HEK293 (cell line): Measurements from ENCODE around the gene TRAF2.

Experiments
- CTCF ChIP-seq: fragments of 450-650 bp; formaldehyde crosslinking; IDR thresholded peaks from 2 replicates; pipeline ENCODE4 v1.5.1; 2016; ENCODE audit warnings: missing biosample characterization, missing genetic modification characterization
- GLIS1 ChIP-seq: fragments of 450-650 bp; formaldehyde crosslinking; IDR thresholded peaks from 2 replicates; pipeline ENCODE4 v1.5.1; 2016; ENCODE audit warnings: missing biosample characterization, missing genetic modification characterization
- MEIS1 ChIP-seq: sonication (generic); formaldehyde crosslinking; IDR thresholded peaks from 2 replicates; pipeline ENCODE4 v1.8.1; 2022; ENCODE audit warnings: missing genetic modification reagents, mild to moderate bottlenecking, borderline replicate concordance
- PATZ1 ChIP-seq: fragments of 450-650 bp; formaldehyde crosslinking; IDR thresholded peaks from 2 replicates; pipeline ENCODE4 v1.5.1; 2016; ENCODE audit warnings: missing biosample characterization, missing genetic modification characterization
- PRDM4 ChIP-seq: fragments of 450-650 bp; formaldehyde crosslinking; IDR thresholded peaks from 2 replicates; pipeline ENCODE4 v1.5.1; 2017; ENCODE audit warnings: missing biosample characterization, missing genetic modification characterization
- SALL2 ChIP-seq: fragments of 450-650 bp; formaldehyde crosslinking; IDR thresholded peaks from 2 replicates; pipeline ENCODE4 v1.5.0; 2017; ENCODE audit warnings: missing biosample characterization, mild to moderate bottlenecking, missing genetic modification characterization, borderline replicate concordance
- SP7 ChIP-seq: fragments of 450-650 bp; formaldehyde crosslinking; IDR thresholded peaks from 2 replicates; pipeline ENCODE4 v1.5.1; 2016; ENCODE audit warnings: missing biosample characterization, missing genetic modification characterization
- YY2 ChIP-seq: fragments of 450-650 bp; formaldehyde crosslinking; IDR thresholded peaks from 2 replicates; pipeline ENCODE4 v1.5.1; 2016; ENCODE audit warnings: missing biosample characterization, missing genetic modification characterization
- ZBTB8A ChIP-seq: fragments of 450-650 bp; formaldehyde crosslinking; IDR thresholded peaks from 2 replicates; pipeline ENCODE4 v1.5.1; 2016; ENCODE audit warnings: missing biosample characterization, missing genetic modification characterization
- ZFP3 ChIP-seq: fragments of 450-650 bp; formaldehyde crosslinking; IDR thresholded peaks from 2 replicates; pipeline ENCODE4 v1.5.1; 2016; ENCODE audit warnings: low read depth, missing biosample characterization, missing genetic modification characterization
- ZNF121 ChIP-seq: fragments of 450-650 bp; formaldehyde crosslinking; IDR thresholded peaks from 2 replicates; pipeline ENCODE4 v1.5.1; 2016; ENCODE audit warnings: missing biosample characterization, missing genetic modification characterization
- ZNF133 ChIP-seq: fragments of 450-650 bp; formaldehyde crosslinking; IDR thresholded peaks from 2 replicates; pipeline ENCODE4 v1.5.1; 2016; ENCODE audit warnings: missing biosample characterization, missing genetic modification characterization
- ZNF138 ChIP-seq: fragments of 450-650 bp; formaldehyde crosslinking; IDR thresholded peaks from 2 replicates; pipeline ENCODE4 v1.5.1; 2016; ENCODE audit warnings: missing biosample characterization, missing genetic modification characterization, borderline replicate concordance
- ZNF174 ChIP-seq: fragments of 450-650 bp; formaldehyde crosslinking; IDR thresholded peaks from 2 replicates; pipeline ENCODE4 v1.5.0; 2017; ENCODE audit warnings: missing biosample characterization, mild to moderate bottlenecking, missing genetic modification characterization
- ZNF302 ChIP-seq: fragments of 450-650 bp; formaldehyde crosslinking; IDR thresholded peaks from 2 replicates; pipeline ENCODE4 v1.5.1; 2016; ENCODE audit warnings: missing biosample characterization, missing genetic modification characterization, low read depth
- ZNF335 ChIP-seq: fragments of 450-650 bp; formaldehyde crosslinking; conservative IDR thresholded peaks from 2 replicates; pipeline ENCODE4 v1.5.1; 2016; ENCODE audit warnings: missing biosample characterization, missing genetic modification characterization
- ZNF366 ChIP-seq: fragments of 450-650 bp; formaldehyde crosslinking; conservative IDR thresholded peaks from 2 replicates; pipeline ENCODE4 v1.5.1; 2016; ENCODE audit warnings: missing biosample characterization, missing genetic modification characterization
- ZNF37A ChIP-seq: fragments of 450-650 bp; IDR thresholded peaks from 2 replicates; pipeline ENCODE4 v1.5.1; 2018; ENCODE audit warnings: missing biosample characterization, missing genetic modification characterization
- ZNF426 ChIP-seq: fragments of 450-650 bp; formaldehyde crosslinking; IDR thresholded peaks from 2 replicates; pipeline ENCODE4 v1.5.1; 2017; ENCODE audit warnings: missing biosample characterization, missing genetic modification characterization, mild to moderate bottlenecking, inconsistent platforms, moderate library complexity
- ZNF513 ChIP-seq: fragments of 450-650 bp; IDR thresholded peaks from 2 replicates; pipeline ENCODE4 v1.5.1; 2018; ENCODE audit warnings: missing biosample characterization, missing genetic modification characterization
- ZNF514 ChIP-seq: fragments of 450-650 bp; formaldehyde crosslinking; IDR thresholded peaks from 2 replicates; pipeline ENCODE4 v1.5.1; 2016; ENCODE audit warnings: missing biosample characterization, missing genetic modification characterization
- ZNF530 ChIP-seq: fragments of 450-650 bp; formaldehyde crosslinking; IDR thresholded peaks from 2 replicates; pipeline ENCODE4 v1.5.1; 2016; ENCODE audit warnings: low read depth, missing biosample characterization, missing genetic modification characterization
- ZNF549 ChIP-seq: fragments of 450-650 bp; IDR thresholded peaks from 2 replicates; pipeline ENCODE4 v1.5.1; 2018; ENCODE audit warnings: missing biosample characterization, missing genetic modification characterization, mild to moderate bottlenecking, inconsistent platforms, moderate library complexity
- ZNF654 ChIP-seq: fragments of 450-650 bp; formaldehyde crosslinking; IDR thresholded peaks from 2 replicates; pipeline ENCODE4 v1.5.1; 2016; ENCODE audit warnings: low read depth, missing biosample characterization, missing genetic modification characterization
- ZNF660 ChIP-seq: fragments of 450-650 bp; IDR thresholded peaks from 2 replicates; pipeline ENCODE4 v1.5.1; 2018; ENCODE audit warnings: missing biosample characterization, mild to moderate bottlenecking, missing genetic modification characterization
- ZNF670 ChIP-seq: fragments of 450-650 bp; formaldehyde crosslinking; IDR thresholded peaks from 2 replicates; pipeline ENCODE4 v1.5.1; 2016; ENCODE audit warnings: missing biosample characterization, missing genetic modification characterization, low read depth
- ZNF701 ChIP-seq: fragments of 450-650 bp; formaldehyde crosslinking; IDR thresholded peaks from 2 replicates; pipeline ENCODE4 v1.5.1; 2016; ENCODE audit warnings: missing biosample characterization, missing genetic modification characterization
- ZNF747 ChIP-seq: fragments of 450-650 bp; formaldehyde crosslinking; IDR thresholded peaks from 2 replicates; pipeline ENCODE4 v1.5.1; 2016; ENCODE audit warnings: missing biosample characterization, missing genetic modification characterization
- ZNF76 ChIP-seq: fragments of 450-650 bp; formaldehyde crosslinking; IDR thresholded peaks from 2 replicates; pipeline ENCODE4; 2016; ENCODE audit warnings: low read depth, missing biosample characterization, missing genetic modification characterization, borderline replicate concordance
- ZNF777 ChIP-seq: fragments of 450-650 bp; formaldehyde crosslinking; IDR thresholded peaks from 2 replicates; pipeline ENCODE4 v1.5.1; 2017; ENCODE audit warnings: missing biosample characterization, missing genetic modification characterization, borderline replicate concordance
- ZSCAN16 ChIP-seq: fragments of 450-650 bp; formaldehyde crosslinking; IDR thresholded peaks from 2 replicates; pipeline ENCODE4 v1.5.1; 2016; ENCODE audit warnings: missing biosample characterization, missing genetic modification characterization
- TF ChIP-seq, protein P1 (sequence below): fragments of 450-650 bp; formaldehyde crosslinking; IDR thresholded peaks from 2 replicates; pipeline ENCODE4 v1.5.1; 2016; ENCODE audit warnings: missing biosample characterization, missing genetic modification characterization

TRAF2 gene

DNA sequence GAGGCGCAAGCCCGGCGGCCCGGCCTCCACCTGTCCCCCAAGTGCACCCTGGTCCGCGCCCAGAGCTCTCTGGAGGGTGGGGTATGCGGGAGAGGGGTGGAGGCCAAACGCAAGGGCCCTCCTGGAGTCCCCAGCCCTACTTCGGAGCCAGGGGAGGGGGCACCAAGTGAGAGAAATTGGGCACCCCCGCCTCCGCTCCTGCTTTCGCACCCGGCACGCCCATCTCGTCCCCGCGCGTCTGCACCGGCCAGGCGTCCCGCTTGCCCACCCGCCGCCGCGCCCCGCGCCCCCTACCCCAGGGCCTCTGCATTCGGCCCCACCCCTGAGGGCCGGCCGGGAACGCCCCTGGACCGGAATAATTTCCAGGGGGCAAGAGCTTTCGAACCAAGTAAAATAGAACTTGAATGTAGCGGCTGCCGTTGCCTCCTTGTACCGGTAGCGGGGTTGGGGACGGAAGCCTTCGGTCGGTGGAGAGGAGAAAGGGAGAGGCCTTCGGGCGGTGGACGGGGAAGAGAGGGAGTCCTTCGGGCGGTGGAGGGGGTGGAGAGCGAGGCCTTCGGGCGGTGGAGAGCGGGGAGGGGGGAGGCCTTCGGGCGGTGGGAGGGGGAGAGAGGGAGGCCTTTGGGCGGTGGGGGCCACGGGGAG is 37.8 kb upstream of the TRAF2 start (continued):
- peak; percentile 32; the same call in 1 of the 2 replicates for TF ChIP-seq ZNF335
- TF ChIP-seq ZNF76 (tag by site-specific recombination), result peak; percentile 82; the same call in 1 of the 2 replicates
- no peak for TF ChIP-seq ZNF670 (tag by site-specific recombination)
- TF ChIP-seq, protein P1, sequence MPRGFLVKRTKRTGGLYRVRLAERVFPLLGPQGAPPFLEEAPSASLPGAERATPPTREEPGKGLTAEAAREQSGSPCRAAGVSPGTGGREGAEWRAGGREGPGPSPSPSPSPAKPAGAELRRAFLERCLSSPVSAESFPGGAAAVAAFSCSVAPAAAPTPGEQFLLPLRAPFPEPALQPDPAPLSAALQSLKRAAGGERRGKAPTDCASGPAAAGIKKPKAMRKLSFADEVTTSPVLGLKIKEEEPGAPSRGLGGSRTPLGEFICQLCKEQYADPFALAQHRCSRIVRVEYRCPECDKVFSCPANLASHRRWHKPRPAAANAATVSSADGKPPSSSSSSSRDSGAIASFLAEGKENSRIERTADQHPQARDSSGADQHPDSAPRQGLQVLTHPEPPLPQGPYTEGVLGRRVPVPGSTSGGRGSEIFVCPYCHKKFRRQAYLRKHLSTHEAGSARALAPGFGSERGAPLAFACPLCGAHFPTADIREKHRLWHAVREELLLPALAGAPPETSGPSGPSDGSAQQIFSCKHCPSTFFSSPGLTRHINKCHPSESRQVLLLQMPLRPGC (tag by site-specific recombination), result no peak
- TF ChIP-seq ZSCAN16, result no peak
- TF ChIP-seq SALL2, result no peak
- no peak for TF ChIP-seq ZNF660 (tag by site-specific recombination)
- no peak for TF ChIP-seq ZNF701 (tag by site-specific recombination)
- TF ChIP-seq ZNF302, result no peak
- no peak for TF ChIP-seq ZNF513 (tag by site-specific recombination)
- TF ChIP-seq PATZ1 (tag by site-specific recombination), result peak; percentile 63
- peak; percentile 48 for TF ChIP-seq ZBTB8A (tag by site-specific recombination)
- TF ChIP-seq ZNF174 (tag by site-specific recombination), result no peak
- no peak for TF ChIP-seq ZFP3 (tag by site-specific recombination)
- TF ChIP-seq MEIS1 (CRISPR knock-in tag), result no peak
- no peak for TF ChIP-seq ZNF654 (tag by site-specific recombination)
- TF ChIP-seq ZNF366 (tag by site-specific recombination), result peak; percentile 36; the same call in 1 of the 2 replicates
- TF ChIP-seq ZNF747 (tag by site-specific recombination), result no peak
- no peak for TF ChIP-seq ZNF549 (tag by site-specific recombination)
- TF ChIP-seq SP7, result no peak; the same call in 1 of the 2 replicates
- peak; percentile 74 for TF ChIP-seq GLIS1 (tag by site-specific recombination)
- TF ChIP-seq ZNF514 (tag by site-specific recombination), result no peak
- no peak for TF ChIP-seq ZNF777
- no peak for TF ChIP-seq ZNF37A
- no peak for TF ChIP-seq YY2 (tag by site-specific recombination)
- no peak for TF ChIP-seq PRDM4 (tag by site-specific recombination)
- no peak for TF ChIP-seq ZNF121 (tag by site-specific recombination)
- TF ChIP-seq ZNF530, result no peak
- TF ChIP-seq ZNF138 (tag by site-specific recombination), result no peak
- no peak for TF ChIP-seq CTCF (tag by site-specific recombination)
- TF ChIP-seq ZNF133 (tag by site-specific recombination), result no peak
- no peak for TF ChIP-seq ZNF426 (tag by site-specific recombination)
